KMS-11 (cell line): ENCODE measurements around the gene GABRB3.

Source experiments
- H2AFZ ChIP-seq: fragments of 200-600 bp; sonication (generic); 2 replicates; pipeline ENCODE4 v1.6.1; 2016; ENCODE audit warnings: antibody characterized with exemption, mixed run types, low read depth
- H3K27ac ChIP-seq: fragments of 200-600 bp; sonication (generic); 2 replicates; pipeline ENCODE4 v1.6.1; 2016; ENCODE audit warnings: mild to moderate bottlenecking, mixed run types
- H3K27me3 ChIP-seq: fragments of 200-600 bp; sonication (generic); 2 replicates; pipeline ENCODE4 v1.6.1; 2017; ENCODE audit warnings: mild to moderate bottlenecking, low read depth, mixed run types, moderate library complexity; ENCODE audit not compliant: insufficient read depth
- H3K36me3 ChIP-seq: fragments of 200-600 bp; sonication (generic); 2 replicates; pipeline ENCODE4 v1.6.1; 2017; ENCODE audit warnings: mild to moderate bottlenecking, mixed run types; ENCODE audit not compliant: insufficient read depth
- H3K4me1 ChIP-seq: fragments of 200-600 bp; sonication (generic); 2 replicates; pipeline ENCODE4 v1.6.1; 2016; ENCODE audit warnings: mild to moderate bottlenecking, low read depth, mixed run types; ENCODE audit not compliant: poor library complexity, severe bottlenecking
- H3K4me2 ChIP-seq: fragments of 200-600 bp; sonication (generic); 2 replicates; pipeline ENCODE4 v1.7.0; 2016; ENCODE audit warnings: mild to moderate bottlenecking, mixed run types
- H3K4me3 ChIP-seq: fragments of 200-600 bp; sonication (generic); IDR thresholded peaks from 2 replicates; pipeline ENCODE4 v1.6.1; 2017; ENCODE audit warnings: low read depth, low read length, mixed read lengths; ENCODE audit not compliant: insufficient read depth
- H3K79me2 ChIP-seq: fragments of 200-600 bp; sonication (generic); 2 replicates; pipeline ENCODE4 v1.6.1; 2016; ENCODE audit warnings: low read depth, mixed run types; ENCODE audit not compliant: insufficient read depth
- H3K9ac ChIP-seq: fragments of 200-600 bp; sonication (generic); 2 replicates; pipeline ENCODE4 v1.6.1; 2016; ENCODE audit warnings: mild to moderate bottlenecking, mixed run types
- H4K20me1 ChIP-seq: fragments of 200-600 bp; sonication (generic); 2 replicates; pipeline ENCODE4 v1.6.1; 2016; ENCODE audit warnings: mild to moderate bottlenecking, mixed run types; ENCODE audit not compliant: insufficient read depth
- TF ChIP-seq, protein P1 (sequence below): fragments of 200-600 bp; sonication (generic); conservative IDR thresholded peaks from 2 replicates; pipeline ENCODE4 v1.6.1; 2017; ENCODE audit warnings: low read depth, mild to moderate bottlenecking, antibody characterized with exemption, low read length, moderate library complexity, mixed read lengths

GABRB3 gene

DNA sequence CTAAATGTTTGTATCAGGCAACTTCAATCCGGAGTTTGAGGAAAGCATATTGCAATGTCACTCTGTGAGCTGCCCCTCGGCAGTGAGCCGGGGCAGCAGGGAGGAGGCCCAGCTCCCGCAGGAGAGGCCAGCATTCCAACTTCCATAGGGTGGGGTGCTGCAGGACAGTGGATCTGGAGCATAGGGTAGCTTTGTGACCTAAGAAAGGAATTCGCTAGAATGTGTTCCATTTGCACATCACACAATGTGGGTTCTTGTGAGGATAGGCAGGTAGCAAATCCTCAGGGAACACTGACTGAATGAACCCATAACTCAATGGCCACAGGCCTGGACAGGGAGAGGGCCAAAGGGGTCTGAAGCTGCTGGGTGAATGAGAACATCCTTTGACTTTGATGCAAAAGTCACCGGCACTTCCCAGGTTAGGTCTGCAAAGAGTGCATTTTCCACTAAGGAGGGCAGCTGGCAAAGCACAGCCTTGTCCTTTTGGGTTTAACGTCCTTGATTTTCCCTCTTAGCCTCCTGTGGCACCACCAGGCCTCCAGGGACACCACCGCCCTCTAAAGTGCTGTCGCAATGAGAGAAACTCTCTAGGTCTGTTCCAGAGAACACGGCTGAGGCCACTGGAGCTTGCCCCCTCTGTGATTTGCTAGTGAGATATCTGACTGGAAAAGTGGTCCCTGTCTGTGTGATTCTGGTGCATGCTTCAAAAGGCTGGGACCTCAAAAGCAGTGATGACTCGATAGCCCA is 36.2 kb downstream of the GABRB3 start:
- H3K27ac ChIP-seq: no peak overlapping the region
- no peaks in the 10 kb centered on the region for H3K27me3 ChIP-seq
- no peak overlapping the region for H3K4me2 ChIP-seq
- no peaks in the 10 kb centered on the region for H3K4me1 ChIP-seq
- no peaks in the 10 kb centered on the region for H4K20me1 ChIP-seq
- H2AFZ ChIP-seq: no peak overlapping the region
- H3K36me3 ChIP-seq: no peaks in the 10 kb centered on the region
- H3K4me3 ChIP-seq: no peak overlapping the region
- TF ChIP-seq, protein P1, sequence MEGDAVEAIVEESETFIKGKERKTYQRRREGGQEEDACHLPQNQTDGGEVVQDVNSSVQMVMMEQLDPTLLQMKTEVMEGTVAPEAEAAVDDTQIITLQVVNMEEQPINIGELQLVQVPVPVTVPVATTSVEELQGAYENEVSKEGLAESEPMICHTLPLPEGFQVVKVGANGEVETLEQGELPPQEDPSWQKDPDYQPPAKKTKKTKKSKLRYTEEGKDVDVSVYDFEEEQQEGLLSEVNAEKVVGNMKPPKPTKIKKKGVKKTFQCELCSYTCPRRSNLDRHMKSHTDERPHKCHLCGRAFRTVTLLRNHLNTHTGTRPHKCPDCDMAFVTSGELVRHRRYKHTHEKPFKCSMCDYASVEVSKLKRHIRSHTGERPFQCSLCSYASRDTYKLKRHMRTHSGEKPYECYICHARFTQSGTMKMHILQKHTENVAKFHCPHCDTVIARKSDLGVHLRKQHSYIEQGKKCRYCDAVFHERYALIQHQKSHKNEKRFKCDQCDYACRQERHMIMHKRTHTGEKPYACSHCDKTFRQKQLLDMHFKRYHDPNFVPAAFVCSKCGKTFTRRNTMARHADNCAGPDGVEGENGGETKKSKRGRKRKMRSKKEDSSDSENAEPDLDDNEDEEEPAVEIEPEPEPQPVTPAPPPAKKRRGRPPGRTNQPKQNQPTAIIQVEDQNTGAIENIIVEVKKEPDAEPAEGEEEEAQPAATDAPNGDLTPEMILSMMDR: no peak
- H3K9ac ChIP-seq: no peak overlapping the region
- H3K79me2 ChIP-seq: no peaks in the 10 kb centered on the region

DNA sequence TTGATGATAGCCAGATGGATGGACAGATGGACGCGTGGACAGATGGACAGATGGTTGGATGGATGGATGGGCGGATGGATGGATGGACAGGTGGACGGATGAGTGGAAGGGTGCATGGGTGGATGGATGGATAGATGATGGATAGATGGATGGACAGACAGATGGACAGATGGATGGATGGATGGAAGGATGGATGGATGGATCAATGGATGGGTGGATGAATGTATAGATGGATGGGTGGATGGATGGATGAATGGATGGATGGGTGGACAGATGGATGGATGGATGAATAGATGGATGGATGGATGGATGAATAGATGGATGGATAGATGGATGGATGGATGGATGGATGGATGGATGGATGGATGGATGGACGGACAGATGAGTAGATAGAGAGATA is 40.9 kb downstream of the GABRB3 start:
- no peaks in the 10 kb centered on the region for H3K36me3 ChIP-seq
- no peak overlapping the region for H3K9ac ChIP-seq
- H3K27ac ChIP-seq: no peak overlapping the region
- no peaks in the 10 kb centered on the region for H3K4me1 ChIP-seq
- H2AFZ ChIP-seq: no peak overlapping the region
- no peak overlapping the region for H3K4me2 ChIP-seq
- no peak overlapping the region for H3K4me3 ChIP-seq
- H3K27me3 ChIP-seq: no peaks in the 10 kb centered on the region
- H4K20me1 ChIP-seq: no peaks in the 10 kb centered on the region
- no peaks in the 10 kb centered on the region for H3K79me2 ChIP-seq
- TF ChIP-seq, protein P1: no peak

DNA sequence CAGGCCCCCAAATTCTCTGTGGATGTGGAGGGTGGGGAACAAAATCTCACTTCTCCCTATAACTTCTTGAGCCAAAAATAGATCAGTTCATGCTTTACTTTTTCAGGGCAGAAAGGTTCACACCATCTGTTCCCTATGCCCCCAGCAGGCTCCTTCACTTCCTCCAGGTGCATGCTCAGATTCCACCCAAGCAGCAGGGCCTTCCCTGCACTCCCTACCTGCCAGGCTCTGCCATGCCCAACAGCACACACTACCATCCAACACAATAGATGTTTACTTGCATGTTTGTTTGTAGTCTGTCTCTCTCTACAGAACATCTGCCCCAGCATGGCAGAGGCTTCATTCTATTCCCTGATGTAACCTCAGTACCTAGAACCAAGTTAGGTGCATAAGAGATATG is 43.3 kb downstream of the GABRB3 start:
- Histone ChIP-seq H3K27ac (no peak overlapping the region), H4K20me1 (no peaks in the 10 kb centered on the region), H3K4me1 (no peaks in the 10 kb centered on the region), H3K79me2 (no peaks in the 10 kb centered on the region), H3K9ac (no peak overlapping the region), H3K27me3 (no peaks in the 10 kb centered on the region), H3K36me3 (no peaks in the 10 kb centered on the region), H3K4me3 (no peak overlapping the region), H2AFZ (no peak overlapping the region), H3K4me2 (no peak overlapping the region)
- TF ChIP-seq, protein P1: no peak

DNA sequence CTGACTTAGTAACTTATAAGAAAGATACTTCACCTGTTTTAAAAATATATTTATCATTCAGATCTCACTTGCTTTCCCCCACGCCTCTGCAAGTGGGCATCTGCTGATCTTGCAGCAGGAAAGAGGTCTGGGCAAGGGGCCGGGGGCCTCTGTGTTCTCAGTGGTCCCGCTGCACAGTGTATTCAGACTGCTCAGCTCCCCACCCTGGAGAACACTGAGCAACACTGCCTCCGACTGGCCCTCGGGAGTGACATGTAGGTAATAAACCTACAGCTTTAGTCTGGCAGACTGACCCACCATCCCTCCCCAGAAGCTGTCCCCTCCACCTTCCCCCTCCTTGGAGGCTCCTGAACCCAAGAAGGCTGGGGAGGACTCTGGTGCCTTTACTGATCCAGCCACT is 43.8 kb downstream of the GABRB3 start:
- Histone ChIP-seq H3K9ac (no peak overlapping the region), H3K36me3 (no peaks in the 10 kb centered on the region)

More for the DNA sequence above, 43.8 kb downstream of the GABRB3 start:
- Histone ChIP-seq H3K27ac (no peak overlapping the region), H3K79me2 (no peaks in the 10 kb centered on the region), H3K4me2 (no peak overlapping the region), H3K4me1 (no peaks in the 10 kb centered on the region), H4K20me1 (no peaks in the 10 kb centered on the region), H3K27me3 (no peaks in the 10 kb centered on the region), H3K4me3 (no peak overlapping the region), H2AFZ (no peak overlapping the region)
- TF ChIP-seq, protein P1: no peak
